ENCODE measurements around the gene SP2. TPM values are rescaled to one million over a fixed set of nuclear protein-coding genes. Genes with fewer than 3 reads are reported as not detected.
A peak's percentile ranks its signal among the peaks of the same experiment; 100 is the strongest.

Gene SP2
- total and polyA plus RNA-seq, 5 donors from 2014 or later: 6.2 to 35.0 (median 6.7) TPM

GRCh38 chr17:47879776-47880454 lies 16.1 kb upstream of the SP2 start:
- Mint-ChIP-seq H3K27ac (no peak overlapping the region), H3K27me3 (peaks cover 29% of the 10 kb centered on the region), H3K4me3 (no peak overlapping the region), H3K9me3 (peaks cover 0 to 2% (median 0%) of the 10 kb centered on the region in 7 donors), H3K36me3 (no peaks in the 10 kb centered on the region), H3K4me1 (peaks cover 0 to 29% (median 11%) of the 10 kb centered on the region in 4 donors)
- no peak overlapping the region for H3K4me3 ChIP-seq (ENCODE audit: low read depth, low read length)
- no peak for ATAC-seq (ENCODE audit: low read depth in 2 of 2)
- H3K27ac ChIP-seq (ENCODE audit: insufficient read depth, low read length, poor library complexity, severe bottlenecking): no peak overlapping the region
- H3K9me3 ChIP-seq (ENCODE audit: control insufficient read depth in 2 of 2, low read length in 2 of 2): no peaks in the 10 kb centered on the region
- no peaks in the 10 kb centered on the region for H3K36me3 ChIP-seq (ENCODE audit: control insufficient read depth, insufficient read depth, low read length)
- H3K4me1 ChIP-seq (ENCODE audit: control insufficient read depth, insufficient read depth, low read length, poor library complexity, severe bottlenecking): peaks cover 22% of the 10 kb centered on the region
- DNase-seq: no peak
- no peaks in the 10 kb centered on the region for H3K27me3 ChIP-seq (ENCODE audit: control insufficient read depth, insufficient read depth, low read length)

DNA sequence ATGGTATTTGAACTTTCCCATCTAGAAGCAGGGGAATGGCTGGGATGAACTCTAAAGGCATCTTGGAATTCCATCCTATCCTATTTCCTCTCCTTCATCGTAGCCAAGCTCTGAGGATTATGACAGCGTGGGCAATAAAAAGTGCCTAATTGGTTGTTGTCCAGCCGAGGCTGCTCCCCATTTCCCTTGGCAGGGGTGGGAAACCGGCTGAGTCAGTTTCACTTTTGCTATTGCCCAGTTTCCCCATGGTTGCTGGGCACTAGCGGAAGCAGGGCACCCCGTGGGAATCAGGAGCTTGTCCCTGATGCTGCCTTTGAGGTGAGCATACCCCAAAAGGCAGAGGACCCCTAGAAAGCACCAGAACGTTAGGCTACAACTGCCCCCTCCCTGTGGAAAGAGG lies 13.8 kb upstream of the SP2 start:
- Histone ChIP-seq H3K4me3 (ENCODE audit: low read depth, low read length) (no peak overlapping the region), H3K36me3 (ENCODE audit: control insufficient read depth, insufficient read depth, low read length) (no peaks in the 10 kb centered on the region), H3K27ac (ENCODE audit: insufficient read depth, low read length, poor library complexity, severe bottlenecking) (no peak overlapping the region), H3K9me3 (ENCODE audit: control insufficient read depth in 2 of 2, low read length in 2 of 2) (no peaks in the 10 kb centered on the region), H3K4me1 (ENCODE audit: control insufficient read depth, insufficient read depth, low read length, poor library complexity, severe bottlenecking) (peaks cover 32% of the 10 kb centered on the region), H3K27me3 (ENCODE audit: control insufficient read depth, insufficient read depth, low read length) (no peaks in the 10 kb centered on the region)
- Mint-ChIP-seq H3K4me3 (no peak overlapping the region), H3K36me3 (no peaks in the 10 kb centered on the region), H3K27me3 (peaks cover 18% of the 10 kb centered on the region), H3K27ac (no peak overlapping the region), H3K9me3 (peaks cover 0 to 2% (median 0%) of the 10 kb centered on the region in 7 donors), H3K4me1 (peaks cover 0 to 42% (median 15%) of the 10 kb centered on the region in 4 donors)
- DNase-seq (no peak), ATAC-seq (ENCODE audit: low read depth in 2 of 2) (no peak)

GRCh38 chr17:47882695-47883588 lies 13.1 kb upstream of the SP2 start:
- no peaks in the 10 kb centered on the region for H3K36me3 ChIP-seq (ENCODE audit: control insufficient read depth, insufficient read depth, low read length)
- Mint-ChIP-seq H3K9me3 (peaks cover 0 to 2% (median 0%) of the 10 kb centered on the region in 7 donors), H3K4me3 (peak overlapping the region in 3 of 4 donors; percentile 2 to 61 (median 20)), H3K27ac (peak overlapping the region in 1 of 3 donors; percentile 88), H3K27me3 (peaks cover 12% of the 10 kb centered on the region), H3K4me1 (peaks cover 0 to 42% (median 15%) of the 10 kb centered on the region in 4 donors), H3K36me3 (no peaks in the 10 kb centered on the region)
- H3K27me3 ChIP-seq (ENCODE audit: control insufficient read depth, insufficient read depth, low read length): no peaks in the 10 kb centered on the region
- no peaks in the 10 kb centered on the region for H3K9me3 ChIP-seq (ENCODE audit: control insufficient read depth in 2 of 2, low read length in 2 of 2)
- ATAC-seq (ENCODE audit: low read depth in 2 of 2) (no peak), DNase-seq (no peak)
- peaks cover 32% of the 10 kb centered on the region for H3K4me1 ChIP-seq (ENCODE audit: control insufficient read depth, insufficient read depth, low read length, poor library complexity, severe bottlenecking)
- no peak overlapping the region for H3K4me3 ChIP-seq (ENCODE audit: low read depth, low read length)
- no peak overlapping the region for H3K27ac ChIP-seq (ENCODE audit: insufficient read depth, low read length, poor library complexity, severe bottlenecking)

GRCh38 chr17:47883589-47884426 lies 12.2 kb upstream of the SP2 start:
- no peaks in the 10 kb centered on the region for H3K36me3 Mint-ChIP-seq
- peak overlapping the region in 2 of 4 donors; percentile 2 to 61 for H3K4me3 Mint-ChIP-seq
- no peak for ATAC-seq (ENCODE audit: low read depth in 2 of 2)
- H3K36me3 ChIP-seq (ENCODE audit: control insufficient read depth, insufficient read depth, low read length): no peaks in the 10 kb centered on the region
- peak overlapping the region in 1 of 3 donors; percentile 88 for H3K27ac Mint-ChIP-seq
- no peaks in the 10 kb centered on the region for H3K27me3 ChIP-seq (ENCODE audit: control insufficient read depth, insufficient read depth, low read length)
- H3K27me3 Mint-ChIP-seq: peaks cover 10% of the 10 kb centered on the region
- H3K9me3 Mint-ChIP-seq: peaks cover 0 to 2% (median 0%) of the 10 kb centered on the region in 7 donors
- no peak overlapping the region for H3K27ac ChIP-seq (ENCODE audit: insufficient read depth, low read length, poor library complexity, severe bottlenecking)
- no peak for DNase-seq
- H3K4me1 Mint-ChIP-seq: peaks cover 0 to 42% (median 17%) of the 10 kb centered on the region in 4 donors
- no peak overlapping the region for H3K4me3 ChIP-seq (ENCODE audit: low read depth, low read length)
- no peaks in the 10 kb centered on the region for H3K9me3 ChIP-seq (ENCODE audit: control insufficient read depth in 2 of 2, low read length in 2 of 2)
- H3K4me1 ChIP-seq (ENCODE audit: control insufficient read depth, insufficient read depth, low read length, poor library complexity, severe bottlenecking): peaks cover 32% of the 10 kb centered on the region

DNA sequence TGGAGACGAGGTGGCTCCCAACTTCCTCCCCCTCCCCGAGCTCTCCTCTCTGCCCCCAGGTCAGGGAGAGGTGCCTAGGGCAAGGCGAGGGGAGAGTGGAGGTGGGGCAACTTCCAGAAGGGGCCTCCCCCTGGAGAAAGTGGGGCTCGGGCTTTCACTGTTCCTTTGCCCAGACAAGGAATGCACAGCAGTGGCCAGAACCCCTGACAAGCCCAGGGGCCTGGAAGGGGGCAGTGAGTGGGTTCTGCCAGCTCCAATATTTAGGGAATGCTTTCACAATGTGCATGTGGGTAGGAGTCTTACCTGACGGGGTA lies 11.7 kb upstream of the SP2 start:
- Histone ChIP-seq H3K27ac (ENCODE audit: insufficient read depth, low read length, poor library complexity, severe bottlenecking) (no peak overlapping the region), H3K9me3 (ENCODE audit: control insufficient read depth in 2 of 2, low read length in 2 of 2) (no peaks in the 10 kb centered on the region), H3K4me1 (ENCODE audit: control insufficient read depth, insufficient read depth, low read length, poor library complexity, severe bottlenecking) (peaks cover 32% of the 10 kb centered on the region), H3K27me3 (ENCODE audit: control insufficient read depth, insufficient read depth, low read length) (no peaks in the 10 kb centered on the region), H3K4me3 (ENCODE audit: low read depth, low read length) (no peak overlapping the region), H3K36me3 (ENCODE audit: control insufficient read depth, insufficient read depth, low read length) (no peaks in the 10 kb centered on the region)
- no peak for ATAC-seq (ENCODE audit: low read depth in 2 of 2)
- H3K9me3 Mint-ChIP-seq: peaks cover 0 to 2% (median 0%) of the 10 kb centered on the region in 7 donors
- no peak for DNase-seq
- peaks cover 10% of the 10 kb centered on the region for H3K27me3 Mint-ChIP-seq
- peak overlapping the region in 1 of 4 donors; percentile 46 for H3K4me3 Mint-ChIP-seq
- no peaks in the 10 kb centered on the region for H3K36me3 Mint-ChIP-seq
- peaks cover 0 to 38% (median 18%) of the 10 kb centered on the region in 4 donors for H3K4me1 Mint-ChIP-seq
- H3K27ac Mint-ChIP-seq: no peak overlapping the region

DNA sequence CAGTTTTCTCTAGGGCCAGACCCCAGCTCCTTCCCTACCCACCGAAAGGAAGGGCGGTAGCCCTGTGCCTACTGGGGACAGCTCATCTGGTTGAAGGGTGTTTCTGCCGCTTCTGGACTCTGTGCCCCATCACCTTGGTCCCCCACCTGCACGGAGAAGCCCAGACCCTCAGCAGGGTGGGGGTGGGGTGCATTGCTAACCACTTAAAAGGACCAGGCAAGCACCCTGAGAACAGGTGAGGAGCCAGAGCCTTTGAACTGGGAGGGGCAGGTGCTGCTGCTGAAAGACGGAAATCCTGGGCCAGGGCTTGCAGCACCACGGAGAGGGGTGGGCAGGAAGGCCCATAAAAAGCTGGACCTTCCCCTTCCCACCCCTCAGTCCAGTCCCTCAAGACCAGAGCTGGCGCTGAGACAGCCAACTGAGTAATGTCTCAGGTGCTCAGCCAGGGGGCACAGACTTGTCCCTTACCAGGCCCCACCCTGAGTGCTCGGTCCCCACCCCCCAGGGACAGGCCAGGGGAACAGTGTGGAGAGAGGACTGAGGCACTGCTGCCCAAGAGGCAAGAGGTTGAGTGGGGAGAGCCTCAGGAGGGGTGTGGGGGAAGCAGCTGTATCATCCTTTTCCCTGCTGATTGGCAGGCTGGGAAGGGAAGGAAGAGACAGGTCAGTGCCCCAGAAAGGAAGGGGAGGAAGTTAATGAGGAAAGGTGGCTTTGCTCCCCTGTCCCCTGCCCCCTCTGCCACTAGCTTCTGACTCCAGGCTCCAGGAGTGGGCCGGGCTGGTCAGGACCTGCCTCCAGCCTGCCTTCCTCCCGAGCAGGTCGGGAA lies 10.9 kb upstream of the SP2 start:
- H3K9me3 ChIP-seq (ENCODE audit: control insufficient read depth in 2 of 2, low read length in 2 of 2): no peaks in the 10 kb centered on the region
- H3K4me1 ChIP-seq (ENCODE audit: control insufficient read depth, insufficient read depth, low read length, poor library complexity, severe bottlenecking): peaks cover 32% of the 10 kb centered on the region
- H3K4me3 ChIP-seq (ENCODE audit: low read depth, low read length): no peak overlapping the region
- DNase-seq (peak in 2 of 3 donors; percentile 29 to 69), ATAC-seq (ENCODE audit: low read depth in 2 of 2) (peak; percentile 29 to 35)
- Mint-ChIP-seq H3K36me3 (no peaks in the 10 kb centered on the region), H3K4me3 (peak overlapping the region in 2 of 4 donors; percentile 46 to 52), H3K27me3 (peaks cover 10% of the 10 kb centered on the region), H3K27ac (peak overlapping the region; percentile 56 to 80 (median 59)), H3K4me1 (peaks cover 0 to 43% (median 22%) of the 10 kb centered on the region in 4 donors), H3K9me3 (peaks cover 0 to 2% (median 0%) of the 10 kb centered on the region in 7 donors)
- no peak overlapping the region for H3K27ac ChIP-seq (ENCODE audit: insufficient read depth, low read length, poor library complexity, severe bottlenecking)
- H3K36me3 ChIP-seq (ENCODE audit: control insufficient read depth, insufficient read depth, low read length): no peaks in the 10 kb centered on the region
- no peaks in the 10 kb centered on the region for H3K27me3 ChIP-seq (ENCODE audit: control insufficient read depth, insufficient read depth, low read length)

DNA sequence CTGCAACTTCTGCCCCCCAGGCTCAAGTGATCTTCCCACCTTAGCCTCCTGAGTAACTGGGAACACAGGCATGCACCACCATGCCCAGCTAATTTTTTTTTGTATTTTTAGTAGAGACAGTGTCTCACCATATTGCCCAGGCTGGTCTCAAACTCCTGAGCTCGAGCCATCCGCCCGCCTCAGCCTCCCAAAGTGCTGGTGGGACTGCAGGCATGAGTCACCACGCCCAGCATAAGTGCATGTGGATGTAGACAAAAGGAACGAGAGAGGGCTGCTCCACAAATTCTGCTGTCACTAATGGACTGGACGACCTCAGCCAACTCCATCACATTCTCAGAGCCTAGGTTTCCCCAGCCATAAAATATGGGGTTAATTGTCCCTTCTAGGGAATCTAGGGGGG lies 7.7 kb upstream of the SP2 start:
- H3K27me3 Mint-ChIP-seq: peaks cover 3% of the 10 kb centered on the region

More for the DNA sequence above, 7.7 kb upstream of the SP2 start:
- peaks cover 25% of the 10 kb centered on the region for H3K4me1 ChIP-seq (ENCODE audit: control insufficient read depth, insufficient read depth, low read length, poor library complexity, severe bottlenecking)
- no peak overlapping the region for H3K27ac Mint-ChIP-seq
- H3K4me3 ChIP-seq (ENCODE audit: low read depth, low read length): no peak overlapping the region
- ATAC-seq (ENCODE audit: low read depth in 2 of 2) (no peak), DNase-seq (no peak)
- H3K9me3 ChIP-seq (ENCODE audit: control insufficient read depth in 2 of 2, low read length in 2 of 2): no peaks in the 10 kb centered on the region
- H3K36me3 Mint-ChIP-seq: peaks cover 6% of the 10 kb centered on the region
- no peaks in the 10 kb centered on the region for H3K9me3 Mint-ChIP-seq
- H3K4me3 Mint-ChIP-seq: no peak overlapping the region
- no peaks in the 10 kb centered on the region for H3K36me3 ChIP-seq (ENCODE audit: control insufficient read depth, insufficient read depth, low read length)
- no peak overlapping the region for H3K27ac ChIP-seq (ENCODE audit: insufficient read depth, low read length, poor library complexity, severe bottlenecking)
- H3K4me1 Mint-ChIP-seq: peaks cover 0 to 35% (median 22%) of the 10 kb centered on the region in 4 donors
- H3K27me3 ChIP-seq (ENCODE audit: control insufficient read depth, insufficient read depth, low read length): no peaks in the 10 kb centered on the region
